HepG2 (cell line): ENCODE data around the gene ATP9A. TPM values are rescaled to one million over a fixed set of nuclear protein-coding genes. Genes with fewer than 3 reads are reported as not detected.

Source experiments
- AGO2 ChIP-seq: fragments of 200-400 bp; formaldehyde crosslinking; optimal IDR thresholded peaks from 2 replicates; pipeline ENCODE3; 2017; ENCODE audit warnings: mild to moderate bottlenecking, low read depth, low read length, moderate library complexity
- ATF7-NPFF ChIP-seq: sonication (generic); formaldehyde crosslinking; IDR thresholded peaks from 2 replicates; pipeline ENCODE4 v1.8.1; 2023; ENCODE audit warnings: mild to moderate bottlenecking, low read depth, missing genetic modification reagents, moderate library complexity
- KDM4B ChIP-seq: sonication (generic); formaldehyde crosslinking; IDR thresholded peaks from 2 replicates; pipeline ENCODE4 v1.4.0; 2020; ENCODE audit warnings: missing genetic modification reagents
- SMC3 ChIP-seq: IDR thresholded peaks from 2 replicates; pipeline ENCODE4 v1.6.1; 2011; ENCODE audit warnings: low read length, improper control_type of control experiment
- TCF12 ChIP-seq, 2 experiments: fragments of 450-650 bp in 1 of 2; sonication (generic) in 1 of 2; formaldehyde crosslinking in 1 of 2; IDR thresholded peaks; 2 replicates each; pipeline versions ENCODE4 v1.6.1 to v1.8.0; 2017 to 2022; ENCODE audit warnings: antibody characterized with exemption in 1 of 2, mild to moderate bottlenecking in 1 of 2, missing genetic modification reagents in 1 of 2, moderate library complexity in 1 of 2
- ZNF17 ChIP-seq: sonication (generic); formaldehyde crosslinking; IDR thresholded peaks from 2 replicates; pipeline ENCODE4 v1.5.0; 2020; ENCODE audit warnings: mild to moderate bottlenecking, missing genetic modification reagents
- ZNF180 ChIP-seq: sonication (generic); formaldehyde crosslinking; IDR thresholded peaks from 2 replicates; pipeline ENCODE4 v1.4.0; 2020; ENCODE audit warnings: low read depth, missing genetic modification reagents, borderline replicate concordance
- polyA plus RNA-seq, 8 experiments: library from polyadenylated mRNA; depleted of rRNA in 3 of 8; stranded (reverse) in 7 of 8; unstranded in 1 of 8; fragments of >200 nt; fragmentation: Illumina TruSeq in 4 of 8; extraction: Trizol in 4 of 8; gene quantifications; 2 replicates each; pipeline versions ENCODE4 v1.2.1 to v1.2.3, GENCODE V29; 2011 to 2016; ENCODE audit warnings: low read depth in 4 of 8, missing spikeins in 1 of 8, mixed read lengths in 1 of 8; ENCODE audit not compliant: insufficient read depth in 1 of 8
- total RNA-seq, 5 experiments: library from RNA; depleted of rRNA; stranded (reverse); fragments of >200 nt; fragmentation: Illumina TruSeq; extraction: Trizol; gene quantifications; 2 replicates each; pipeline ENCODE4 v1.2.3, GENCODE V29; 2016; ENCODE audit warnings: low read depth in 1 of 5
- TF ChIP-seq, protein P1 (sequence below): sonication (generic); formaldehyde crosslinking; IDR thresholded peaks from 2 replicates; pipeline ENCODE4 v1.4.0; 2020; ENCODE audit warnings: missing genetic modification reagents
- TF ChIP-seq, protein P2 (sequence below): sonication (generic); formaldehyde crosslinking; IDR thresholded peaks from 2 replicates; pipeline ENCODE4 v1.4.0; 2020; ENCODE audit warnings: missing genetic modification reagents, borderline replicate concordance
- TF ChIP-seq, protein P3 (sequence below): sonication (generic); formaldehyde crosslinking; IDR thresholded peaks from 2 replicates; pipeline ENCODE4 v1.4.0; 2020; ENCODE audit warnings: mild to moderate bottlenecking, missing genetic modification reagents, borderline replicate concordance
- TF ChIP-seq, protein P4 (sequence below): sonication (generic); formaldehyde crosslinking; IDR thresholded peaks from 2 replicates; pipeline ENCODE4 v1.9.0; 2021; ENCODE audit warnings: missing genetic modification reagents, borderline replicate concordance
- TF ChIP-seq, protein P5 (sequence below): sonication (generic); formaldehyde crosslinking; IDR thresholded peaks from 2 replicates; pipeline ENCODE4 v1.5.0; 2020; ENCODE audit warnings: missing genetic modification reagents
- TF ChIP-seq, protein P6 (sequence below): sonication (generic); formaldehyde crosslinking; IDR thresholded peaks from 2 replicates; pipeline ENCODE4 v1.5.1; 2020; ENCODE audit warnings: missing genetic modification reagents, mild to moderate bottlenecking, borderline replicate concordance

The ATP9A gene
- total and polyA plus RNA-seq, 2 of the 13 experiments (the other 11 are each of a cell fraction or from before 2014, with no cell fraction given), result 11.8 to 18.5 TPM

DNA sequence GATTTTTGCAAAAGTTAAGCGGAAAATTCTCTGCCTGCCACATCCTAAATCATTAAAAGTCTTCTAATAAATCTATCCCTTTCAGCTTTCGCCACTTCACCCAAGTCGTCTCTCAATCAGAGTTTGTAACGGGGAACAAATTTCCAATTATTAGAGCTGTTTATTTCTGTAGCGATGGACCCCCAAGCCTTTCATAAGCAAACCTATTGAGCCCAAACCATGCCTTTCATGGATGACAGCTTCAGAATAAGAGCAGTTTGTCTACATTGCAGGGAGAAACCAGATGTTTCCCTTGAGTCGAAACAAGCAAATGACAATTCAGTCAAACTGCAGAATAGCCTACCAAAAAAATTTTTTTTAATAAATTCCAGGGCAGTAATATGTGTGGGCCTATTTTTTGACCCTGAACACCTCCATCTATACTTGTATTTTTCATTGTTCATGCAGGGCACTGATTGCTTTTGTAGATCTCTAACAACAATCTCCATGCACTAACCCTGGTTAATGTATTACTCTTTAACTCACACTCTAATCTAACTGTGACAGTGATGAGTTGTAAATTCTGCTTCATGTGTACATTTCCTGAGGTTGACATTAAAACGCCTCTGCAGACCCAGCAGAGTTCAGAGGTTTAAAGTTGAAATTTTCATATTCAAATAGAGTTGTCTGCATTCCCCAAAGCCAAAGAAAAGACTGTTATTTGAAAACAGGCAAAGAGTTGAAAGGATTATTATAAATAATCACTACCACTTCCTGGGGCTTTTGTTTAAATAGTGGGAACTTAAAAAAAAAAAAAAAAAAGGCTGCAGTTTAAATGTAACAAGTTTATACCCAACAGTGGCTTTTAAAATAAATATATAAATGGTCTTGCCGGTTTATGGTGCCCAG is 64.5 kb downstream of the ATP9A start (continued):
- TF ChIP-seq, protein P1, sequence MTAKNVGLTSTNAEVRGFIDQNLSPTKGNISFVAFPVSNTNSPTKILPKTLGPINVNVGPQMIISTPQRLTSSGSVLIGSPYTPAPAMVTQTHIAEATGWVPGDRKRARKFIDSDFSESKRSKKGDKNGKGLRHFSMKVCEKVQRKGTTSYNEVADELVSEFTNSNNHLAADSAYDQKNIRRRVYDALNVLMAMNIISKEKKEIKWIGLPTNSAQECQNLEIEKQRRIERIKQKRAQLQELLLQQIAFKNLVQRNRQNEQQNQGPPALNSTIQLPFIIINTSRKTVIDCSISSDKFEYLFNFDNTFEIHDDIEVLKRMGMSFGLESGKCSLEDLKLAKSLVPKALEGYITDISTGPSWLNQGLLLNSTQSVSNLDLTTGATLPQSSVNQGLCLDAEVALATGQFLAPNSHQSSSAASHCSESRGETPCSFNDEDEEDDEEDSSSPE (CRISPR knock-in tag), result no peak
- TF ChIP-seq, protein P2, sequence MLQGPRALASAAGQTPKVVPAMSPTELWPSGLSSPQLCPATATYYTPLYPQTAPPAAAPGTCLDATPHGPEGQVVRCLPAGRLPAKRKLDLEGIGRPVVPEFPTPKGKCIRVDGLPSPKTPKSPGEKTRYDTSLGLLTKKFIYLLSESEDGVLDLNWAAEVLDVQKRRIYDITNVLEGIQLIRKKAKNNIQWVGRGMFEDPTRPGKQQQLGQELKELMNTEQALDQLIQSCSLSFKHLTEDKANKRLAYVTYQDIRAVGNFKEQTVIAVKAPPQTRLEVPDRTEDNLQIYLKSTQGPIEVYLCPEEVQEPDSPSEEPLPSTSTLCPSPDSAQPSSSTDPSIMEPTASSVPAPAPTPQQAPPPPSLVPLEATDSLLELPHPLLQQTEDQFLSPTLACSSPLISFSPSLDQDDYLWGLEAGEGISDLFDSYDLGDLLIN (CRISPR knock-in tag), result no peak
- TF ChIP-seq, protein P3, sequence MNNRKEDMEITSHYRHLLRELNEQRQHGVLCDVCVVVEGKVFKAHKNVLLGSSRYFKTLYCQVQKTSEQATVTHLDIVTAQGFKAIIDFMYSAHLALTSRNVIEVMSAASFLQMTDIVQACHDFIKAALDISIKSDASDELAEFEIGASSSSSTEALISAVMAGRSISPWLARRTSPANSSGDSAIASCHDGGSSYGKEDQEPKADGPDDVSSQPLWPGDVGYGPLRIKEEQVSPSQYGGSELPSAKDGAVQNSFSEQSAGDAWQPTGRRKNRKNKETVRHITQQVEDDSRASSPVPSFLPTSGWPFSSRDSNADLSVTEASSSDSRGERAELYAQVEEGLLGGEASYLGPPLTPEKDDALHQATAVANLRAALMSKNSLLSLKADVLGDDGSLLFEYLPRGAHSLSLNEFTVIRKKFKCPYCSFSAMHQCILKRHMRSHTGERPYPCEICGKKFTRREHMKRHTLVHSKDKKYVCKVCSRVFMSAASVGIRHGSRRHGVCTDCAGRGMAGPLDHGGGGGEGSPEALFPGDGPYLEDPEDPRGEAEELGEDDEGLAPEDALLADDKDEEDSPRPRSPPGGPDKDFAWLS (CRISPR knock-in tag), result no peak
- TF ChIP-seq SMC3 (no peak), ATF7-NPFF (CRISPR knock-in tag) (no peak), ZNF17 (0 out of 2 replicates have a peak, but pooled peaks have one; percentile 56), ZNF180 (CRISPR knock-in tag) (no peak), AGO2 (no peak), KDM4B (CRISPR knock-in tag) (no peak), TCF12 (IDR thresholded peaks at IDR 0.05) (no peak), TCF12 (CRISPR knock-in tag; IDR thresholded peaks at IDR 0.05) (no peak)
- TF ChIP-seq, protein P4, sequence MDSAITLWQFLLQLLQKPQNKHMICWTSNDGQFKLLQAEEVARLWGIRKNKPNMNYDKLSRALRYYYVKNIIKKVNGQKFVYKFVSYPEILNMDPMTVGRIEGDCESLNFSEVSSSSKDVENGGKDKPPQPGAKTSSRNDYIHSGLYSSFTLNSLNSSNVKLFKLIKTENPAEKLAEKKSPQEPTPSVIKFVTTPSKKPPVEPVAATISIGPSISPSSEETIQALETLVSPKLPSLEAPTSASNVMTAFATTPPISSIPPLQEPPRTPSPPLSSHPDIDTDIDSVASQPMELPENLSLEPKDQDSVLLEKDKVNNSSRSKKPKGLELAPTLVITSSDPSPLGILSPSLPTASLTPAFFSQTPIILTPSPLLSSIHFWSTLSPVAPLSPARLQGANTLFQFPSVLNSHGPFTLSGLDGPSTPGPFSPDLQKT (CRISPR knock-in tag), result no peak
- TF ChIP-seq, protein P5, sequence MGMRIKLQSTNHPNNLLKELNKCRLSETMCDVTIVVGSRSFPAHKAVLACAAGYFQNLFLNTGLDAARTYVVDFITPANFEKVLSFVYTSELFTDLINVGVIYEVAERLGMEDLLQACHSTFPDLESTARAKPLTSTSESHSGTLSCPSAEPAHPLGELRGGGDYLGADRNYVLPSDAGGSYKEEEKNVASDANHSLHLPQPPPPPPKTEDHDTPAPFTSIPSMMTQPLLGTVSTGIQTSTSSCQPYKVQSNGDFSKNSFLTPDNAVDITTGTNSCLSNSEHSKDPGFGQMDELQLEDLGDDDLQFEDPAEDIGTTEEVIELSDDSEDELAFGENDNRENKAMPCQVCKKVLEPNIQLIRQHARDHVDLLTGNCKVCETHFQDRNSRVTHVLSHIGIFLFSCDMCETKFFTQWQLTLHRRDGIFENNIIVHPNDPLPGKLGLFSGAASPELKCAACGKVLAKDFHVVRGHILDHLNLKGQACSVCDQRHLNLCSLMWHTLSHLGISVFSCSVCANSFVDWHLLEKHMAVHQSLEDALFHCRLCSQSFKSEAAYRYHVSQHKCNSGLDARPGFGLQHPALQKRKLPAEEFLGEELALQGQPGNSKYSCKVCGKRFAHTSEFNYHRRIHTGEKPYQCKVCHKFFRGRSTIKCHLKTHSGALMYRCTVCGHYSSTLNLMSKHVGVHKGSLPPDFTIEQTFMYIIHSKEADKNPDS, result no peak
- TF ChIP-seq, protein P6, sequence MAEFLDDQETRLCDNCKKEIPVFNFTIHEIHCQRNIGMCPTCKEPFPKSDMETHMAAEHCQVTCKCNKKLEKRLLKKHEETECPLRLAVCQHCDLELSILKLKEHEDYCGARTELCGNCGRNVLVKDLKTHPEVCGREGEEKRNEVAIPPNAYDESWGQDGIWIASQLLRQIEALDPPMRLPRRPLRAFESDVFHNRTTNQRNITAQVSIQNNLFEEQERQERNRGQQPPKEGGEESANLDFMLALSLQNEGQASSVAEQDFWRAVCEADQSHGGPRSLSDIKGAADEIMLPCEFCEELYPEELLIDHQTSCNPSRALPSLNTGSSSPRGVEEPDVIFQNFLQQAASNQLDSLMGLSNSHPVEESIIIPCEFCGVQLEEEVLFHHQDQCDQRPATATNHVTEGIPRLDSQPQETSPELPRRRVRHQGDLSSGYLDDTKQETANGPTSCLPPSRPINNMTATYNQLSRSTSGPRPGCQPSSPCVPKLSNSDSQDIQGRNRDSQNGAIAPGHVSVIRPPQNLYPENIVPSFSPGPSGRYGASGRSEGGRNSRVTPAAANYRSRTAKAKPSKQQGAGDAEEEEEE, result no peak
